Nephron (organoid): ENCODE data around the gene IGF2R.
A peak's percentile ranks its signal among the peaks of the same experiment; 100 is the strongest.

ENCODE experiments used
- H3K27ac Mint-ChIP-seq, 3 experiments: 2 replicates each; pipeline ENCODE4 v1.8.0; 2020; ENCODE audit warnings: mixed read lengths in 3 of 3, mild to moderate bottlenecking in 2 of 3, moderate library complexity in 1 of 3
- H3K27me3 Mint-ChIP-seq: 2 replicates; pipeline ENCODE4 v1.8.0; 2021; ENCODE audit warnings: low read depth, mild to moderate bottlenecking, moderate library complexity, mixed read lengths
- H3K36me3 Mint-ChIP-seq: 2 replicates; pipeline ENCODE4 v1.8.0; 2020; ENCODE audit warnings: low read depth, mixed read lengths
- H3K4me1 Mint-ChIP-seq: 2 replicates; pipeline ENCODE4 v1.8.0; 2020; ENCODE audit warnings: mixed read lengths
- H3K4me3 Mint-ChIP-seq, 3 experiments: 2 replicates each; pipeline ENCODE4 v1.8.0; 2020; ENCODE audit warnings: mild to moderate bottlenecking in 3 of 3, mixed read lengths in 3 of 3, moderate library complexity in 2 of 3
- H3K9me3 Mint-ChIP-seq: 2 replicates; pipeline ENCODE4 v1.8.0; 2020; ENCODE audit warnings: mixed read lengths
- TF ChIP-seq, protein P1 (sequence below), 3 experiments: fragments of 200-600 bp; sonication (generic); IDR thresholded peaks; one replicate each; pipeline ENCODE4 v1.5.0; 2021; ENCODE audit warnings: antibody characterized with exemption in 3 of 3; ENCODE audit not compliant: unreplicated experiment in 3 of 3

Gene IGF2R

GRCh38 chr6:159931846-159932245, 37.0 kb upstream of the IGF2R start:
- Mint-ChIP-seq H3K9me3 (no peaks in the 10 kb centered on the region), H3K4me1 (peaks cover 66% of the 10 kb centered on the region), H3K4me3 (peak overlapping the region in 1 of 3 experiments; percentile 15)

DNA sequence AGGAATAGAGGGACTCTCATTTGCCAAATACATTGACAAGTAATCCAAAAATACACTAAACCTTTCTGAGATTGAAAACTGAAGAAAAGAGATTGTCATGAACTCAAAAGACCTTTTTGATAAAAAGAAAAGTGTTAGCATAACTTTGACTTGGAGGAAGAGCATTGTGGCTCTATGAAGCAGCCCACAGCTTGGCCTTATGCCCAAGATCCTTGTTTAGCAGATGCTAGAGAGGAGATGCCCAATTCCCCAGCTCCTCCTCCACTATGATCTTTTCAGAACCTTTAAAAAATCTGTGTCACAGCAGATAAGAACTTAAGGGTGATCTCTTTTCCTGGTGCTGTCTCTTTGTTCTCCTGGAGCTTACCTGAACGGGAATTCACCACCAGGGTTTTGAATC, 35.8 kb upstream of the IGF2R start:
- TF ChIP-seq, protein P1, sequence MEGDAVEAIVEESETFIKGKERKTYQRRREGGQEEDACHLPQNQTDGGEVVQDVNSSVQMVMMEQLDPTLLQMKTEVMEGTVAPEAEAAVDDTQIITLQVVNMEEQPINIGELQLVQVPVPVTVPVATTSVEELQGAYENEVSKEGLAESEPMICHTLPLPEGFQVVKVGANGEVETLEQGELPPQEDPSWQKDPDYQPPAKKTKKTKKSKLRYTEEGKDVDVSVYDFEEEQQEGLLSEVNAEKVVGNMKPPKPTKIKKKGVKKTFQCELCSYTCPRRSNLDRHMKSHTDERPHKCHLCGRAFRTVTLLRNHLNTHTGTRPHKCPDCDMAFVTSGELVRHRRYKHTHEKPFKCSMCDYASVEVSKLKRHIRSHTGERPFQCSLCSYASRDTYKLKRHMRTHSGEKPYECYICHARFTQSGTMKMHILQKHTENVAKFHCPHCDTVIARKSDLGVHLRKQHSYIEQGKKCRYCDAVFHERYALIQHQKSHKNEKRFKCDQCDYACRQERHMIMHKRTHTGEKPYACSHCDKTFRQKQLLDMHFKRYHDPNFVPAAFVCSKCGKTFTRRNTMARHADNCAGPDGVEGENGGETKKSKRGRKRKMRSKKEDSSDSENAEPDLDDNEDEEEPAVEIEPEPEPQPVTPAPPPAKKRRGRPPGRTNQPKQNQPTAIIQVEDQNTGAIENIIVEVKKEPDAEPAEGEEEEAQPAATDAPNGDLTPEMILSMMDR (IDR thresholded peaks at IDR 0.05; ENCODE audit: unreplicated experiment in 3 of 3): no peak
- H3K9me3 Mint-ChIP-seq: no peaks in the 10 kb centered on the region

More at GRCh38 chr6:159931846-159932245, 37.0 kb upstream of the IGF2R start:
- Mint-ChIP-seq H3K27me3 (peaks cover 3% of the 10 kb centered on the region), H3K27ac (peak overlapping the region in 2 of 3 experiments; percentile 66 to 72), H3K36me3 (no peaks in the 10 kb centered on the region)
- TF ChIP-seq, protein P1 (IDR thresholded peaks at IDR 0.05; ENCODE audit: unreplicated experiment in 3 of 3): no peak

DNA sequence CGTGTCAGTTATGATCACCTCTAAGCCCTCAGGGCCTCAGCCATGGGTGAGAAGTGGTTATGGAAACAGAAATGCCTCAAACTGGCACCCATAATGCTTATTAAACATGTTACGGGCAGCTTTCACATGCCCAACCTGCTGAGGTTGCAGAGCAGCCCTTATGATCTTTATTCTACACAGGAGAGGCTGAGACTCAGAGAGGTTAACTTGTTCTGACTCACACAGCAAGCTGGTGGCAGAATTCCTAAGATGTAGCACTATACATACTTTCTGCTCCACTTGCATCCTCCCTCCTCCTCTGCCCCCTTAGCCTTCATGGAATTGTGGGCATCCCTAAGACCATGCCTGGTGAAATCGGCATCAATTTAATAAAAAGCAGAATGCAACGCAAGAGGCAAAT, 34.7 kb upstream of the IGF2R start:
- TF ChIP-seq, protein P1 (IDR thresholded peaks at IDR 0.05; ENCODE audit: unreplicated experiment in 3 of 3): no peak
- Mint-ChIP-seq H3K27ac (peak overlapping the region in 1 of 3 experiments; percentile 42), H3K4me1 (peaks cover 77% of the 10 kb centered on the region), H3K27me3 (no peaks in the 10 kb centered on the region), H3K9me3 (no peaks in the 10 kb centered on the region), H3K4me3 (no peak overlapping the region), H3K36me3 (no peaks in the 10 kb centered on the region)

More for the DNA sequence above, 35.8 kb upstream of the IGF2R start:
- Mint-ChIP-seq H3K4me1 (peaks cover 77% of the 10 kb centered on the region), H3K27ac (peak overlapping the region in 2 of 3 experiments; percentile 66 to 72), H3K4me3 (no peak overlapping the region), H3K27me3 (no peaks in the 10 kb centered on the region), H3K36me3 (no peaks in the 10 kb centered on the region)

DNA sequence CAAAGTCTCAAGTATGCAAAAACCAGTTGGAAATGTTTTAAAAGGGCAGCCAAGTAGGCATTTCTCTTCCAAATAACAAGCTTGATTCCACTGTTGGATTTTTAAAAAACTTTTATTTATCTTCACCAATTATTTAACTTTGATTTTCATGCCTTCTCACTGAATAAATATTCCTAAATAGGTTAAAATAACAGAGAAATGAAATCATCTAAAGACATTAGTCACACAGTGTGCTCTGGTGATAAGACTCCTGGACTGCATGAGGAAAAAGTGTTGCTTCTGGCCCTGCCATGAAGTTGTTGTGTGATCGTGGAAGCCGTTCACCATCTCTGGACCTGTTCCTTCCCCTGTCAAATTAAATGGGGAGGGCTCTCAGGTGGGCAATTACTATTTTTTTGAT, 33.8 kb upstream of the IGF2R start:
- no peaks in the 10 kb centered on the region for H3K36me3 Mint-ChIP-seq
- H3K4me1 Mint-ChIP-seq: peaks cover 69% of the 10 kb centered on the region
- H3K27ac Mint-ChIP-seq: peak overlapping the region in 1 of 3 experiments; percentile 42
- TF ChIP-seq, protein P1 (IDR thresholded peaks at IDR 0.05; ENCODE audit: unreplicated experiment in 3 of 3): no peak
- H3K9me3 Mint-ChIP-seq: no peaks in the 10 kb centered on the region
- no peak overlapping the region for H3K4me3 Mint-ChIP-seq
- H3K27me3 Mint-ChIP-seq: peaks cover 2% of the 10 kb centered on the region

- TF ChIP-seq, protein P1 (IDR thresholded peaks at IDR 0.05; ENCODE audit: unreplicated experiment in 3 of 3): no peak
- H3K27me3 Mint-ChIP-seq: peaks cover 3% of the 10 kb centered on the region
- H3K36me3 Mint-ChIP-seq: no peaks in the 10 kb centered on the region
- peaks cover 64% of the 10 kb centered on the region for H3K4me1 Mint-ChIP-seq
- H3K4me3 Mint-ChIP-seq: no peak overlapping the region
- H3K27ac Mint-ChIP-seq: no peak overlapping the region
- H3K9me3 Mint-ChIP-seq: no peaks in the 10 kb centered on the region
Observed at GRCh38 chr6:159935633-159936032, 33.2 kb upstream of the IGF2R start.

- H3K4me3 Mint-ChIP-seq: no peak overlapping the region
- no peaks in the 10 kb centered on the region for H3K36me3 Mint-ChIP-seq
- peaks cover 3% of the 10 kb centered on the region for H3K27me3 Mint-ChIP-seq
- no peak overlapping the region for H3K27ac Mint-ChIP-seq
- H3K4me1 Mint-ChIP-seq: peaks cover 35% of the 10 kb centered on the region
- TF ChIP-seq, protein P1 (IDR thresholded peaks at IDR 0.05; ENCODE audit: unreplicated experiment in 3 of 3): no peak
- peaks cover 12% of the 10 kb centered on the region for H3K9me3 Mint-ChIP-seq
Observed at GRCh38 chr6:159939591-159940016, 29.3 kb upstream of the IGF2R start.
